Tibial nerve (tissue), 3 donors: ENCODE results near the gene TBL1X.

Source experiments
- CTCF ChIP-seq, 5 experiments: fragments of 200-600 bp in 3 of 5; fragments of 450-650 bp in 2 of 5; sonication (generic) in 3 of 5; IDR thresholded peaks; one replicate each; pipeline ENCODE4 v1.5.1; 2016 to 2019; ENCODE audit warnings: antibody characterized with exemption in 5 of 5, mild to moderate bottlenecking in 3 of 5, moderate library complexity in 2 of 5
- POLR2A ChIP-seq, 2 donors: fragments of 450-650 bp; IDR thresholded peaks; one replicate each; pipeline ENCODE4 v1.6.1; 2017; ENCODE audit warnings: antibody characterized with exemption in 2 of 2, mild to moderate bottlenecking in 2 of 2, moderate library complexity in 2 of 2

DNA sequence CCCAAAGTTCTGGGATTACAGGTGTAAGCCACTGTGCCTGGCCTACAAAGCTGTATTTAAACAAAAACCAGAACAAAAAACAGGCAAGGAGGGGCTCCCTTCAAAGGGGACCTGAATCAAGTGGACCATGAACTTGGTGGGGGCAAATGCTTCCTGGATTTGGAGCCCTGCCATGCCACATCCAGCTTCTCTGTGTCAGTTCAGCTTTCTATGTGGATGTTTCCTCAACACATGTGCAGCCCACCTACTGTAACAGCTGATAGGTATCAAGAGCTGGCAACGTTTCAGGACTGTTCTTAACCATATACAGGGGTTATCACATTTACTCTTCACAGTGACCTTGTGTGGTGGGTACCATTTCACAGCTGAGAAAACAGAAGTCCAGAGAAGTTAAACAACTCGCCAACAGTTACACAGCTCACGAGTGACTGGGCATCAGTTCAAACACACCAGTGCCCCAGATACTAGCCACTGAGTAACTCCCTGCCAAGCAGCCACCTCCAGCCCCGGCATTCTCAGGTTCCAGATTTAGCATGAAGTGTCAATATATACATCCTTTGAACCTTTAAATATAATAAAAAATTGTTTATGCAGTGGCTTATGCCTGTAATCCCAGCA, 293.3 kb downstream of the TBL1X start:
- TF ChIP-seq CTCF (IDR thresholded peaks at IDR 0.05) (no peak), POLR2A (IDR thresholded peaks at IDR 0.05) (no peak)
